Measurements from ENCODE around the gene DENND1A. TPM values are rescaled to one million over a fixed set of nuclear protein-coding genes. Genes with fewer than 3 reads are reported as not detected.

DENND1A gene
- total and polyA plus RNA-seq, 2 donors from 2014 or later = 16.3 to 19.6 TPM

GRCh38 chr9:123792501-123792900 lies 137.4 kb downstream of the DENND1A start:
- no peak for FAIRE-seq
- no peaks in the 10 kb centered on the region for H3K9me3 ChIP-seq (ENCODE audit: control insufficient read depth in 2 of 3, insufficient read depth in 1 of 3, low read length in 3 of 3)
- H3K4me1 ChIP-seq (ENCODE audit: control insufficient read depth in 2 of 3, insufficient read depth in 2 of 3, low read depth in 1 of 3, low read length in 3 of 3) = no peaks in the 10 kb centered on the region
- TF ChIP-seq CTCF (IDR thresholded peaks at IDR 0.05; ENCODE audit: borderline replicate concordance, extremely low read depth, insufficient read depth) = no peak
- intact Hi-C loops (cut with DNase I) = no loop called here
- no peaks in the 10 kb centered on the region for H3K27me3 ChIP-seq (ENCODE audit: control insufficient read depth, insufficient read depth, low read length)
- H3K36me3 ChIP-seq (ENCODE audit: control insufficient read depth in 2 of 3, insufficient read depth in 3 of 3, low read length in 3 of 3) = no peaks in the 10 kb centered on the region
- DNase-seq = peak in 1 of 5 donors; percentile 23
- no peak overlapping the region for H3K27ac ChIP-seq (ENCODE audit: low read depth in 2 of 2, low read length in 2 of 2)
- H3K9ac ChIP-seq (ENCODE audit: low read length in 3 of 3) = no peak overlapping the region
- peak overlapping the region in 1 of 3 donors; percentile 0 for H3K4me3 ChIP-seq (ENCODE audit: low read length in 3 of 3)

- no peak overlapping the region for H3K4me3 ChIP-seq (ENCODE audit: low read length in 3 of 3)
- no peak for DNase-seq
- no peaks in the 10 kb centered on the region for H3K9me3 ChIP-seq (ENCODE audit: control insufficient read depth in 2 of 3, insufficient read depth in 1 of 3, low read length in 3 of 3)
- no peak for FAIRE-seq
- no peaks in the 10 kb centered on the region for H3K4me1 ChIP-seq (ENCODE audit: control insufficient read depth in 2 of 3, insufficient read depth in 2 of 3, low read depth in 1 of 3, low read length in 3 of 3)
- no peaks in the 10 kb centered on the region for H3K27me3 ChIP-seq (ENCODE audit: control insufficient read depth, insufficient read depth, low read length)
- intact Hi-C loops (cut with DNase I) = no loop called here
- no peak overlapping the region for H3K27ac ChIP-seq (ENCODE audit: low read depth in 2 of 2, low read length in 2 of 2)
- no peak overlapping the region for H3K9ac ChIP-seq (ENCODE audit: low read length in 3 of 3)
- no peak for TF ChIP-seq CTCF (IDR thresholded peaks at IDR 0.05; ENCODE audit: borderline replicate concordance, extremely low read depth, insufficient read depth)
- H3K36me3 ChIP-seq (ENCODE audit: control insufficient read depth in 2 of 3, insufficient read depth in 3 of 3, low read length in 3 of 3) = no peaks in the 10 kb centered on the region
Measured at GRCh38 chr9:123789554-123790292, 140.2 kb downstream of the DENND1A start.

GRCh38 chr9:123787416-123787815 lies 142.5 kb downstream of the DENND1A start:
- intact Hi-C loops (cut with DNase I) = no loop called here
- no peak overlapping the region for H3K27ac ChIP-seq (ENCODE audit: low read depth in 2 of 2, low read length in 2 of 2)
- no peak for DNase-seq
- no peaks in the 10 kb centered on the region for H3K27me3 ChIP-seq (ENCODE audit: control insufficient read depth, insufficient read depth, low read length)
- FAIRE-seq = no peak
- H3K4me1 ChIP-seq (ENCODE audit: control insufficient read depth in 2 of 3, insufficient read depth in 2 of 3, low read depth in 1 of 3, low read length in 3 of 3) = no peaks in the 10 kb centered on the region
- no peak overlapping the region for H3K4me3 ChIP-seq (ENCODE audit: low read length in 3 of 3)
- no peak for TF ChIP-seq CTCF (IDR thresholded peaks at IDR 0.05; ENCODE audit: borderline replicate concordance, extremely low read depth, insufficient read depth)
- no peaks in the 10 kb centered on the region for H3K36me3 ChIP-seq (ENCODE audit: control insufficient read depth in 2 of 3, insufficient read depth in 3 of 3, low read length in 3 of 3)
- no peaks in the 10 kb centered on the region for H3K9me3 ChIP-seq (ENCODE audit: control insufficient read depth in 2 of 3, insufficient read depth in 1 of 3, low read length in 3 of 3)
- H3K9ac ChIP-seq (ENCODE audit: low read length in 3 of 3) = no peak overlapping the region

Data from kidney (tissue), 14 donors.